Esophagus muscularis mucosa (tissue), 4 donors: ENCODE measurements around the gene OTOP1. TPM values are rescaled to one million over a fixed set of nuclear protein-coding genes. Genes with fewer than 3 reads are reported as not detected.
A peak's percentile ranks its signal among the peaks of the same experiment; 100 is the strongest.
"Not testable (repeated sequence)": the region's sequence is repeated elsewhere in the genome, so short reads cannot be mapped to it uniquely, and the experiment has no call there.

Source experiments
- DNase-seq: peaks from one replicate; pipeline ENCODE4 v3.0.0-alpha.2; 2017; ENCODE audit errors: extremely low spot score
- H3K27ac ChIP-seq, 4 donors: fragments of 200-600 bp; sonication (generic); replicated peaks in 1 of 4; 1 replicate in 3 of 4; 2 replicates in 1 of 4; pipeline ENCODE4 v1.5.1; 2016 to 2019; ENCODE audit warnings: mild to moderate bottlenecking in 1 of 4
- H3K27me3 ChIP-seq, 4 donors: fragments of 200-600 bp; sonication (generic); one replicate each; pipeline versions ENCODE4 v1.5.1 to v1.6.0; 2016 to 2019
- H3K36me3 ChIP-seq, 4 donors: fragments of 200-600 bp; sonication (generic); one replicate each; pipeline ENCODE4 v1.5.1; 2016 to 2019
- H3K4me1 ChIP-seq, 4 donors: fragments of 200-600 bp; sonication (generic); one replicate each; pipeline ENCODE4 v1.5.1; 2016 to 2019
- H3K4me3 ChIP-seq, 4 donors: fragments of 200-600 bp; sonication (generic); 1 replicate in 2 of 4; 2 replicates in 2 of 4; pipeline ENCODE4 v1.5.1; 2016 to 2019; ENCODE audit warnings: mild to moderate bottlenecking in 4 of 4, moderate library complexity in 1 of 4
- H3K9me3 ChIP-seq, 4 donors: fragments of 200-600 bp; sonication (generic); 1 replicate in 3 of 4; 2 replicates in 1 of 4; pipeline ENCODE4 v1.5.1; 2016 to 2019
- EP300 ChIP-seq: sonication (generic); formaldehyde crosslinking; IDR thresholded peaks from one replicate; pipeline ENCODE4 v1.6.1; 2017; ENCODE audit warnings: antibody characterized with exemption
- POLR2A ChIP-seq: fragments of 450-650 bp; IDR thresholded peaks from one replicate; pipeline ENCODE4 v1.6.1; 2017; ENCODE audit warnings: antibody characterized with exemption, moderate library complexity, mild to moderate bottlenecking, low read depth
- POLR2AphosphoS5 ChIP-seq, 2 donors: sonication (generic); formaldehyde crosslinking; IDR thresholded peaks; one replicate each; pipeline ENCODE4 v1.6.1; 2017; ENCODE audit warnings: antibody characterized with exemption in 2 of 2
- WGBS: methylation state at CpG from one replicate; pipeline ENCODE4 v1.1.5; 2018; 5-methylcytosine and 5-hydroxymethylcytosine counted together
- intact Hi-C: fragments of 100-400 bp; cut with DNase I; formaldehyde crosslinking; loops from one replicate; pipeline ENCODE4 v1.15.1; 2023
- total RNA-seq, 4 donors: library from RNA; depleted of rRNA; stranded (reverse); fragments of >200 nt; gene quantifications; one replicate each; pipeline versions ENCODE4 v1.1.0 to v1.2.1, GENCODE V29; 2016
- TF ChIP-seq, protein P1 (sequence below), 3 experiments: fragments of 200-600 bp in 2 of 3; fragments of 450-650 bp in 1 of 3; sonication (generic) in 2 of 3; IDR thresholded peaks; one replicate each; pipeline ENCODE4 v1.5.1; 2017 to 2019; ENCODE audit warnings: antibody characterized with exemption in 3 of 3, mild to moderate bottlenecking in 2 of 3, moderate library complexity in 1 of 3

Gene OTOP1
- total RNA-seq, 4 donors from 2014 or later = not detected

DNA sequence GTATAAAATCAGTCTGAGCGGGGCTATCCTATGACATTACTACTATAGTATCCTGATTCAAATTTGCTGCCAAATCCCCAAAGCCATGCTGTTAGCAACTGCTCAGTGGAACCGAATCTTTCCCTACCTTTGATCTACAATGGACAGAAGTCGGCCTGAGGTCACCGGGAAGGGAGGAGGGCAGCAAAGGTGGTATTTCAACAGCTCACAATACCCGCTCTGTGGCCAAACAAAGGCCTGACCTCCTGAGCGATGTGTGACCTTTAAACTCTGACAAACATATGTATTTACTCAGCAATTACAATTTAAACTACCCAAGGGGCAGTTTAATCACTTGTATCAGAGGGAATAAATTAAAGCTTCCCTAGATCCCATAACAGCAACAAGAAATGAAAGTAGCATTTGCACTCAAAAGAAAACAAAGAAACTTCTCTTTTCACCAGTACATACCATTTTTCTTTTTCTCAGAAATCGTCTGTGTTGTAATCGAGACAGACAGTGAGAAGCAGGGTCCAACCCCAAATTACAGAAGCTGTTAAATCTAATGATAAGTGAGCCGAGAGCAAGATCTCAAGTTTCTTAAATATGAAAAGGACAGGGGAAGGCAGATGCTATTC is 32.9 kb upstream of the OTOP1 start:
- Histone ChIP-seq H3K9me3 (no peaks in the 10 kb centered on the region), H3K36me3 (no peaks in the 10 kb centered on the region), H3K27ac (no peak overlapping the region), H3K27me3 (peaks cover 0 to 5% (median 0%) of the 10 kb centered on the region in 4 donors), H3K4me3 (no peak overlapping the region), H3K4me1 (no peaks in the 10 kb centered on the region)
- TF ChIP-seq, protein P1, sequence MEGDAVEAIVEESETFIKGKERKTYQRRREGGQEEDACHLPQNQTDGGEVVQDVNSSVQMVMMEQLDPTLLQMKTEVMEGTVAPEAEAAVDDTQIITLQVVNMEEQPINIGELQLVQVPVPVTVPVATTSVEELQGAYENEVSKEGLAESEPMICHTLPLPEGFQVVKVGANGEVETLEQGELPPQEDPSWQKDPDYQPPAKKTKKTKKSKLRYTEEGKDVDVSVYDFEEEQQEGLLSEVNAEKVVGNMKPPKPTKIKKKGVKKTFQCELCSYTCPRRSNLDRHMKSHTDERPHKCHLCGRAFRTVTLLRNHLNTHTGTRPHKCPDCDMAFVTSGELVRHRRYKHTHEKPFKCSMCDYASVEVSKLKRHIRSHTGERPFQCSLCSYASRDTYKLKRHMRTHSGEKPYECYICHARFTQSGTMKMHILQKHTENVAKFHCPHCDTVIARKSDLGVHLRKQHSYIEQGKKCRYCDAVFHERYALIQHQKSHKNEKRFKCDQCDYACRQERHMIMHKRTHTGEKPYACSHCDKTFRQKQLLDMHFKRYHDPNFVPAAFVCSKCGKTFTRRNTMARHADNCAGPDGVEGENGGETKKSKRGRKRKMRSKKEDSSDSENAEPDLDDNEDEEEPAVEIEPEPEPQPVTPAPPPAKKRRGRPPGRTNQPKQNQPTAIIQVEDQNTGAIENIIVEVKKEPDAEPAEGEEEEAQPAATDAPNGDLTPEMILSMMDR (IDR thresholded peaks at IDR 0.05) = no peak
- TF ChIP-seq POLR2AphosphoS5 (IDR thresholded peaks at IDR 0.05) (no peak), POLR2A (no peak), EP300 (no peak)
- DNase-seq = no peak
- WGBS = 46% methylated on average over 9 of the region's 9 CpGs
- intact Hi-C loops = loop anchor here (5.0 kb wide), 1 partner anchor 603 kb away; no protein-coding TSS in a partner anchor

DNA sequence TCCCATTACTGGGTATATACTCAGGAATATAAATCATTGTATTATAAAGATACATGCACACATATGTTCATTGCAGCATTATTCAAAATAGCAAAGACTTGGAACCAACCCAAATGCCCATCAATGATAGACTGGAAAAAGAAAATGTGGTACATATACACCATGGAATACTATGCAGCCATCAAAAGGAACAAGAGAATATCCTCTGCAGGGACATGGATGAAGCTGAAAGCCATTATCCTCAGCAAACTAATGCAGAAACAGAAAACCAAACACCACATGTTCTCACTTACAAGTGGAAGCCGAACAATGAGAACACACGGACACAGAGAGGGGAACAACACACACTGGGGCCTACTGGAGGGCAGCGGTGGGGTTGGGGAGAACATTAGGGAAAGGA is 31.0 kb upstream of the OTOP1 start:
- WGBS = 87% methylated on average over 3 of the region's 3 CpGs
- H3K4me3 ChIP-seq, intact Hi-C loops, H3K4me1 ChIP-seq, H3K27me3 ChIP-seq, H3K27ac ChIP-seq, H3K36me3 ChIP-seq, H3K9me3 ChIP-seq, DNase-seq: not testable (repeated sequence)

DNA sequence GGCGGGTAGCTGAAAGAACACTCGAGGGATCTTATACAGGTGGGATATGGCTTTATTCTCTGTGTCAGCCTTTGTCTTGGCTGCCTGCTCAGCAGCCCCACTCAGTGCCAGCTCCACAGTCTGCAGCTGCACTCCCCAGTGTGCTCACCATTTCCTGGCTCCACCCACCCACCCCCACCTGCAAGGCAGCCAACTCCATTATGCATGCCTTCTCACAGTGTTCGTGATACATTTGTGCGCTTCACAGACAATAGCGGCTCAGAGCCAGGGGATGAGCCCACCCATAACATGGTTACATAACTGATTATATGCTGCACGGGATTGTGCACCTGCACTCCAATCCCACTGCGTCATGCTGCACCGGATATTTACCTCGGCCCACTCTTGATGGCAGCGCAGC is 30.1 kb upstream of the OTOP1 start:
- 71% methylated on average over 8 of the region's 10 CpGs for WGBS
- Histone ChIP-seq H3K4me3 (no peak overlapping the region), H3K4me1 (no peaks in the 10 kb centered on the region), H3K9me3 (no peaks in the 10 kb centered on the region), H3K36me3 (no peaks in the 10 kb centered on the region), H3K27ac (no peak overlapping the region), H3K27me3 (peaks cover 0 to 8% (median 0%) of the 10 kb centered on the region in 4 donors)
- DNase-seq = no peak
- TF ChIP-seq, protein P1 (IDR thresholded peaks at IDR 0.05) = no peak
- peak in 1 of 2 donors; percentile 25 for TF ChIP-seq POLR2AphosphoS5 (IDR thresholded peaks at IDR 0.05)
- intact Hi-C loops = no loop called here

DNA sequence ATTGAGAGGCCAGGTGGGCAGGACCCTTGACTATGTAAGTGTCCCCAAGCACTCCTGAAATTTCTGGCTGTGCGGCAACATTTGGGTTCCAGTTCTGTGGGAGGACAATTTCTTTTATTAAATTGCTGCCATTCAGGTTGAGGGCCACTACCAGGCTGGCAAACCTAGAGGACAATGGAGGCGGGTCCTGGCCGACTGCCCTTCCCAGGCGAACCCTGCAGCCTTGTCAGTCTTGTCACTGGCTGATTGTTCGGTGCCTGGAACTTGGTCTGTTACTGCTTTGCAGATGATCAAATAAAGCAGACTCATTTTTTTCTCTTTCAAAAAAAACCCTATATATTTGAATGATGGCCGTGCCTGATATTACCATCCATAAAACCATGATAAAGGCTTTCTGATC is 27.9 kb upstream of the OTOP1 start:
- H3K27ac ChIP-seq = no peak overlapping the region
- no peaks in the 10 kb centered on the region for H3K4me1 ChIP-seq
- 81% methylated on average over 6 of the region's 6 CpGs for WGBS
- intact Hi-C loops = loop anchor here (5.0 kb wide), 1 partner anchor 33 kb away; no protein-coding TSS in a partner anchor
- no peak for DNase-seq
- H3K4me3 ChIP-seq = no peak overlapping the region
- TF ChIP-seq EP300 = no peak
- TF ChIP-seq, protein P1 (IDR thresholded peaks at IDR 0.05) = no peak
- TF ChIP-seq POLR2A = no peak
- TF ChIP-seq POLR2AphosphoS5 (IDR thresholded peaks at IDR 0.05) = no peak
- H3K9me3 ChIP-seq = no peaks in the 10 kb centered on the region
- H3K27me3 ChIP-seq = peaks cover 0 to 8% (median 0%) of the 10 kb centered on the region in 4 donors
- no peaks in the 10 kb centered on the region for H3K36me3 ChIP-seq

DNA sequence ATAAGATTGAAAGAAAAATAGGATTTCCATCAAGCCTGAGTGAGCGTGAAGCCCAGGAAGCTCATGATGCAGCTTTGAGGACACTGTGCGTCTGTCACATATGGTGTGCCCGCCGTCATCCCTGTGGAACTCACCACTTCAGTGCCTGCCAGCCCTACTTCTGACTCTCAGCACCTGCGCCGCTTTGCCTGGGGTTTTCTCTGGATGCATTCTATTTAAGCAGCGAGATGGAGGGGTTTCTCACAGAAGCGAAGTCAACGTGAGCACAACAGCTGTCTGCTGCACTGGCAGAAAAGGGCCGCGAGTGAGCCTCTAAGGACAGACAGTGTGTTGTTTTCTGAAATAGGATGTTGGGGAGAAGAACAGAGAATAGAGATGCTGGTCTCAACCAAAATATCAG is 27.5 kb upstream of the OTOP1 start:
- intact Hi-C loops = loop anchor here (5.0 kb wide), 1 partner anchor 33 kb away; no protein-coding TSS in a partner anchor
- no peaks in the 10 kb centered on the region for H3K36me3 ChIP-seq
- peaks cover 0 to 8% (median 0%) of the 10 kb centered on the region in 4 donors for H3K27me3 ChIP-seq
- WGBS = 90% methylated on average over 11 of the region's 11 CpGs
- peaks cover 0 to 3% (median 2%) of the 10 kb centered on the region in 4 donors for H3K4me1 ChIP-seq
- H3K9me3 ChIP-seq = no peaks in the 10 kb centered on the region
- no peak overlapping the region for H3K27ac ChIP-seq
- H3K4me3 ChIP-seq = no peak overlapping the region
- TF ChIP-seq POLR2AphosphoS5 (IDR thresholded peaks at IDR 0.05) (no peak), POLR2A (no peak), EP300 (no peak)
- TF ChIP-seq, protein P1 (IDR thresholded peaks at IDR 0.05) = no peak
- DNase-seq = no peak
